Esophagus muscularis mucosa (tissue), 4 donors: ENCODE measurements around the gene AARSD1. TPM values are rescaled to one million over a fixed set of nuclear protein-coding genes. Genes with fewer than 3 reads are reported as not detected.
A peak's percentile ranks its signal among the peaks of the same experiment; 100 is the strongest.

ENCODE experiments used
- DNase-seq: peaks from one replicate; pipeline ENCODE4 v3.0.0-alpha.2; 2017; ENCODE audit errors: extremely low spot score
- H3K27ac ChIP-seq, 4 donors: fragments of 200-600 bp; sonication (generic); replicated peaks in 1 of 4; 1 replicate in 3 of 4; 2 replicates in 1 of 4; pipeline ENCODE4 v1.5.1; 2016 to 2019; ENCODE audit warnings: mild to moderate bottlenecking in 1 of 4
- H3K27me3 ChIP-seq, 4 donors: fragments of 200-600 bp; sonication (generic); one replicate each; pipeline versions ENCODE4 v1.5.1 to v1.6.0; 2016 to 2019
- H3K36me3 ChIP-seq, 4 donors: fragments of 200-600 bp; sonication (generic); one replicate each; pipeline ENCODE4 v1.5.1; 2016 to 2019
- H3K4me1 ChIP-seq, 4 donors: fragments of 200-600 bp; sonication (generic); one replicate each; pipeline ENCODE4 v1.5.1; 2016 to 2019
- H3K4me3 ChIP-seq, 4 donors: fragments of 200-600 bp; sonication (generic); 1 replicate in 2 of 4; 2 replicates in 2 of 4; pipeline ENCODE4 v1.5.1; 2016 to 2019; ENCODE audit warnings: mild to moderate bottlenecking in 4 of 4, moderate library complexity in 1 of 4
- H3K9me3 ChIP-seq, 4 donors: fragments of 200-600 bp; sonication (generic); 1 replicate in 3 of 4; 2 replicates in 1 of 4; pipeline ENCODE4 v1.5.1; 2016 to 2019
- EP300 ChIP-seq: sonication (generic); formaldehyde crosslinking; IDR thresholded peaks from one replicate; pipeline ENCODE4 v1.6.1; 2017; ENCODE audit warnings: antibody characterized with exemption
- POLR2A ChIP-seq: fragments of 450-650 bp; IDR thresholded peaks from one replicate; pipeline ENCODE4 v1.6.1; 2017; ENCODE audit warnings: antibody characterized with exemption, moderate library complexity, mild to moderate bottlenecking, low read depth
- POLR2AphosphoS5 ChIP-seq, 2 donors: sonication (generic); formaldehyde crosslinking; IDR thresholded peaks; one replicate each; pipeline ENCODE4 v1.6.1; 2017; ENCODE audit warnings: antibody characterized with exemption in 2 of 2
- WGBS: methylation state at CpG from one replicate; pipeline ENCODE4 v1.1.5; 2018; 5-methylcytosine and 5-hydroxymethylcytosine counted together
- intact Hi-C: fragments of 100-400 bp; cut with DNase I; formaldehyde crosslinking; loops from one replicate; pipeline ENCODE4 v1.15.1; 2023
- total RNA-seq, 4 donors: library from RNA; depleted of rRNA; stranded (reverse); fragments of >200 nt; gene quantifications; one replicate each; pipeline versions ENCODE4 v1.1.0 to v1.2.1, GENCODE V29; 2016
- TF ChIP-seq, protein P1 (sequence below), 3 experiments: fragments of 200-600 bp in 2 of 3; fragments of 450-650 bp in 1 of 3; sonication (generic) in 2 of 3; IDR thresholded peaks; one replicate each; pipeline ENCODE4 v1.5.1; 2017 to 2019; ENCODE audit warnings: antibody characterized with exemption in 3 of 3, mild to moderate bottlenecking in 2 of 3, moderate library complexity in 1 of 3

The AARSD1 gene, protein sequence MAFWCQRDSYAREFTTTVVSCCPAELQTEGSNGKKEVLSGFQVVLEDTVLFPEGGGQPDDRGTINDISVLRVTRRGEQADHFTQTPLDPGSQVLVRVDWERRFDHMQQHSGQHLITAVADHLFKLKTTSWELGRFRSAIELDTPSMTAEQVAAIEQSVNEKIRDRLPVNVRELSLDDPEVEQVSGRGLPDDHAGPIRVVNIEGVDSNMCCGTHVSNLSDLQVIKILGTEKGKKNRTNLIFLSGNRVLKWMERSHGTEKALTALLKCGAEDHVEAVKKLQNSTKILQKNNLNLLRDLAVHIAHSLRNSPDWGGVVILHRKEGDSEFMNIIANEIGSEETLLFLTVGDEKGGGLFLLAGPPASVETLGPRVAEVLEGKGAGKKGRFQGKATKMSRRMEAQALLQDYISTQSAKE
- 10 to 100 TPM; 21.9 to 35.7 (median 26.8) TPM for total RNA-seq

- DNase-seq = peak; percentile 94
- no peaks in the 10 kb centered on the region for H3K9me3 ChIP-seq
- H3K36me3 ChIP-seq = peaks cover 29 to 37% (median 33%) of the 10 kb centered on the region in 4 donors
- intact Hi-C loops = no loop called here
- no peaks in the 10 kb centered on the region for H3K27me3 ChIP-seq
- H3K4me1 ChIP-seq = peaks cover 6 to 21% (median 18%) of the 10 kb centered on the region in 4 donors
- no peak for TF ChIP-seq EP300
- TF ChIP-seq, protein P1, sequence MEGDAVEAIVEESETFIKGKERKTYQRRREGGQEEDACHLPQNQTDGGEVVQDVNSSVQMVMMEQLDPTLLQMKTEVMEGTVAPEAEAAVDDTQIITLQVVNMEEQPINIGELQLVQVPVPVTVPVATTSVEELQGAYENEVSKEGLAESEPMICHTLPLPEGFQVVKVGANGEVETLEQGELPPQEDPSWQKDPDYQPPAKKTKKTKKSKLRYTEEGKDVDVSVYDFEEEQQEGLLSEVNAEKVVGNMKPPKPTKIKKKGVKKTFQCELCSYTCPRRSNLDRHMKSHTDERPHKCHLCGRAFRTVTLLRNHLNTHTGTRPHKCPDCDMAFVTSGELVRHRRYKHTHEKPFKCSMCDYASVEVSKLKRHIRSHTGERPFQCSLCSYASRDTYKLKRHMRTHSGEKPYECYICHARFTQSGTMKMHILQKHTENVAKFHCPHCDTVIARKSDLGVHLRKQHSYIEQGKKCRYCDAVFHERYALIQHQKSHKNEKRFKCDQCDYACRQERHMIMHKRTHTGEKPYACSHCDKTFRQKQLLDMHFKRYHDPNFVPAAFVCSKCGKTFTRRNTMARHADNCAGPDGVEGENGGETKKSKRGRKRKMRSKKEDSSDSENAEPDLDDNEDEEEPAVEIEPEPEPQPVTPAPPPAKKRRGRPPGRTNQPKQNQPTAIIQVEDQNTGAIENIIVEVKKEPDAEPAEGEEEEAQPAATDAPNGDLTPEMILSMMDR (IDR thresholded peaks at IDR 0.05) = peak in 1 of 3 experiments; percentile 30
- peak; percentile 72 for TF ChIP-seq POLR2A
- peak; percentile 98 to 100 for TF ChIP-seq POLR2AphosphoS5 (IDR thresholded peaks at IDR 0.05)
- H3K4me3 ChIP-seq = peak within 1 kb of the TSS; percentile 64 to 73 (median 65)
- peak within 1 kb of the TSS; percentile 84 to 89 (median 86) for H3K27ac ChIP-seq
- WGBS = 1% methylated on average over 42 of the region's 43 CpGs
Observed at GRCh38 chr17:42964161-42964932, at the start of gene AARSD1. AARSD1 (minus strand) TSS chr17:42964454; CDS start chr17:42964440, 14 bp downstream.

DNA sequence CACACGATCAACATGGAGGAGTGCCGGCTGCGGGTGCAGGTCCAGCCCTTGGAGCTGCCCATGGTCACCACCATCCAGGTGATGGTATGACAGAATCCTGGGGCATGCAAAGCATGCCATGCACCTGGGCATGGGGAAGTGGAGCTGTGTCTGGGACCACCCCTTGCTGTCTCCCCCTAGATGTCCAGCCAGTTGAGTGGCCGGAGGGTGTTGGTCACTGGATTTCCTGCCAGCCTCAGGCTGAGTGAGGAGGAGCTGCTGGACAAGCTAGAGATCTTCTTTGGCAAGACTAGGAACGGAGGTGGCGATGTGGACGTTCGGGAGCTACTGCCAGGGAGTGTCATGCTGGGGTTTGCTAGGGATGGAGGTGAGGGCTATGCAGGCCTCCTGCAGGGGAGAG lies 49.0 kb upstream of the AARSD1 start:
- 77% methylated on average over 8 of the region's 8 CpGs for WGBS
- no peaks in the 10 kb centered on the region for H3K27me3 ChIP-seq
- peaks cover 70 to 86% (median 79%) of the 10 kb centered on the region in 4 donors for H3K4me1 ChIP-seq
- H3K4me3 ChIP-seq = no peak overlapping the region
- DNase-seq = no peak
- no peak for TF ChIP-seq POLR2AphosphoS5 (IDR thresholded peaks at IDR 0.05)
- no peak for TF ChIP-seq POLR2A
- TF ChIP-seq, protein P1 (IDR thresholded peaks at IDR 0.05) = no peak
- no peak for TF ChIP-seq EP300
- peak overlapping the region in 3 of 4 donors; percentile 58 to 75 (median 63) for H3K27ac ChIP-seq
- no peaks in the 10 kb centered on the region for H3K9me3 ChIP-seq
- H3K36me3 ChIP-seq = peaks cover 12 to 66% (median 57%) of the 10 kb centered on the region in 4 donors
- intact Hi-C loops = no loop called here

- Histone ChIP-seq H3K36me3 (peaks cover 12 to 53% (median 45%) of the 10 kb centered on the region in 4 donors), H3K27ac (peak overlapping the region; percentile 0 to 61 (median 50)), H3K9me3 (no peaks in the 10 kb centered on the region), H3K4me3 (peak overlapping the region in 2 of 4 donors; percentile 3 to 5), H3K4me1 (peaks cover 72 to 96% (median 85%) of the 10 kb centered on the region in 4 donors), H3K27me3 (no peaks in the 10 kb centered on the region)
- 84% methylated on average over 15 of the region's 15 CpGs for WGBS
- no peak for DNase-seq
- TF ChIP-seq POLR2AphosphoS5 (IDR thresholded peaks at IDR 0.05) = no peak
- TF ChIP-seq, protein P1 (IDR thresholded peaks at IDR 0.05) = no peak
- no peak for TF ChIP-seq EP300
- no peak for TF ChIP-seq POLR2A
- intact Hi-C loops = no loop called here
Observed at GRCh38 chr17:43011728-43012472, 47.6 kb upstream of the AARSD1 start.

GRCh38 chr17:43010667-43011308 lies 46.5 kb upstream of the AARSD1 start:
- intact Hi-C loops = no loop called here
- Histone ChIP-seq H3K36me3 (peaks cover 3 to 42% (median 33%) of the 10 kb centered on the region in 4 donors), H3K9me3 (no peaks in the 10 kb centered on the region), H3K4me3 (no peak overlapping the region), H3K27me3 (no peaks in the 10 kb centered on the region), H3K27ac (peak overlapping the region in 3 of 4 donors; percentile 0 to 61 (median 54)), H3K4me1 (peaks cover 68 to 94% (median 81%) of the 10 kb centered on the region in 4 donors)
- TF ChIP-seq EP300 (no peak), POLR2AphosphoS5 (IDR thresholded peaks at IDR 0.05) (peak in 1 of 2 donors; percentile 8)
- DNase-seq = no peak
- 84% methylated on average over 5 of the region's 5 CpGs for WGBS
